Tibial nerve (tissue), 3 donors: ENCODE measurements around the gene GATAD1.

Experiments
- POLR2A ChIP-seq, 2 donors: fragments of 450-650 bp; IDR thresholded peaks; one replicate each; pipeline ENCODE4 v1.6.1; 2017; ENCODE audit warnings: antibody characterized with exemption in 2 of 2, mild to moderate bottlenecking in 2 of 2, moderate library complexity in 2 of 2
- TF ChIP-seq, protein P1 (sequence below), 5 experiments: fragments of 200-600 bp in 3 of 5; fragments of 450-650 bp in 2 of 5; sonication (generic) in 3 of 5; IDR thresholded peaks; one replicate each; pipeline ENCODE4 v1.5.1; 2016 to 2019; ENCODE audit warnings: antibody characterized with exemption in 5 of 5, mild to moderate bottlenecking in 3 of 5, moderate library complexity in 2 of 5

- TF ChIP-seq, protein P1, sequence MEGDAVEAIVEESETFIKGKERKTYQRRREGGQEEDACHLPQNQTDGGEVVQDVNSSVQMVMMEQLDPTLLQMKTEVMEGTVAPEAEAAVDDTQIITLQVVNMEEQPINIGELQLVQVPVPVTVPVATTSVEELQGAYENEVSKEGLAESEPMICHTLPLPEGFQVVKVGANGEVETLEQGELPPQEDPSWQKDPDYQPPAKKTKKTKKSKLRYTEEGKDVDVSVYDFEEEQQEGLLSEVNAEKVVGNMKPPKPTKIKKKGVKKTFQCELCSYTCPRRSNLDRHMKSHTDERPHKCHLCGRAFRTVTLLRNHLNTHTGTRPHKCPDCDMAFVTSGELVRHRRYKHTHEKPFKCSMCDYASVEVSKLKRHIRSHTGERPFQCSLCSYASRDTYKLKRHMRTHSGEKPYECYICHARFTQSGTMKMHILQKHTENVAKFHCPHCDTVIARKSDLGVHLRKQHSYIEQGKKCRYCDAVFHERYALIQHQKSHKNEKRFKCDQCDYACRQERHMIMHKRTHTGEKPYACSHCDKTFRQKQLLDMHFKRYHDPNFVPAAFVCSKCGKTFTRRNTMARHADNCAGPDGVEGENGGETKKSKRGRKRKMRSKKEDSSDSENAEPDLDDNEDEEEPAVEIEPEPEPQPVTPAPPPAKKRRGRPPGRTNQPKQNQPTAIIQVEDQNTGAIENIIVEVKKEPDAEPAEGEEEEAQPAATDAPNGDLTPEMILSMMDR (IDR thresholded peaks at IDR 0.05): no peak
- no peak for TF ChIP-seq POLR2A (IDR thresholded peaks at IDR 0.05)
Measured at GRCh38 chr7:92508946-92509345, 61.7 kb downstream of the GATAD1 start.
